GM12878 (cell line): ENCODE data around the gene PLD4. TPM values are rescaled to one million over a fixed set of nuclear protein-coding genes. Genes with fewer than 3 reads are reported as not detected.
"Not testable (repeated sequence)": the region's sequence is repeated elsewhere in the genome, so short reads cannot be mapped to it uniquely, and the experiment has no call there.

Source experiments
- ATAC-seq: fragments of 200-7000 bp; cut with Tn5 transposase; 3 replicates; pipeline ENCODE4 v1.9.1; 2020; ENCODE audit warnings: mild to moderate bottlenecking, moderate library complexity
- BruUV-seq: library from RNA; stranded (reverse); fragments of 400-500 nt; replicated peaks from 2 replicates; lab custom pipeline; 2021; lab: Mats Ljungman, UMichigan
- CTCF ChIA-PET: fragments of 300-600 bp; sonication (Branson Sonifier 250); formaldehyde crosslinking; extraction: SDS; loops from one replicate; lab custom pipeline; 2021; ENCODE audit warnings: inconsistent platforms; lab: Yijun Ruan, JAX
- POLR2A ChIA-PET: fragments of 350-600 bp; formaldehyde crosslinking; extraction: SDS; loops from one replicate; lab custom pipeline; 2021; ENCODE audit warnings: inconsistent platforms; lab: Charles Lee
- RAD21 ChIA-PET: fragments of 300-600 bp; sonication (Branson Sonifier 250); formaldehyde crosslinking; loops from one replicate; lab custom pipeline; 2023; ENCODE audit warnings: antibody characterized with exemption; ENCODE audit not compliant: unreplicated experiment; lab: Charles Lee
- SMC1A ChIA-PET: fragments of 300-600 bp; sonication (Branson Sonifier 250); formaldehyde crosslinking; loops from one replicate; lab custom pipeline; 2023; ENCODE audit not compliant: unreplicated experiment, uncharacterized antibody; lab: Charles Lee
- DNase-seq: peaks from one replicate; pipeline ENCODE4 v3.0.0-alpha.2; 2011; ENCODE audit warnings: low read depth, low spot score
- FAIRE-seq: peaks from 3 replicates; lab custom pipeline; 2011; peaks lifted over from hg19 to GRCh38; lab: Jason Lieb, UNC
- H2AFZ ChIP-seq: 2 replicates; pipeline ENCODE4 v1.6.0; 2011; ENCODE audit warnings: low read depth, low read length, control low read depth; ENCODE audit not compliant: control insufficient read depth
- H3K27ac ChIP-seq: 2 replicates; pipeline ENCODE4 v1.5.1; 2011; ENCODE audit warnings: control low read depth; ENCODE audit not compliant: control insufficient read depth, insufficient read depth
- H3K27me3 ChIP-seq, 2 experiments: replicated peaks in 1 of 2; 2 replicates each; pipeline versions ENCODE4 v1.6.0 to v1.6.1; 2011; ENCODE audit warnings: low read length in 1 of 2; ENCODE audit not compliant: control insufficient read depth in 2 of 2, insufficient read depth in 2 of 2
- H3K36me3 ChIP-seq, 2 experiments: 2 replicates each; pipeline ENCODE4 v1.5.1; 2011; ENCODE audit warnings: low read length in 1 of 2; ENCODE audit not compliant: control insufficient read depth in 2 of 2, insufficient read depth in 2 of 2
- H3K4me1 ChIP-seq: 2 replicates; pipeline ENCODE4 v1.6.1; 2011; ENCODE audit warnings: mild to moderate bottlenecking, low read length, moderate library complexity, mixed read lengths; ENCODE audit not compliant: control insufficient read depth, insufficient read depth
- H3K4me2 ChIP-seq: 2 replicates; pipeline ENCODE4 v1.6.0; 2011; ENCODE audit warnings: control low read depth; ENCODE audit not compliant: control insufficient read depth, insufficient read depth
- H3K4me3 ChIP-seq: fragments of 200-600 bp; sonication (generic); 2 replicates; pipeline ENCODE4 v1.5.1; 2016
- H3K79me2 ChIP-seq: 2 replicates; pipeline ENCODE4 v1.6.0; 2011; ENCODE audit warnings: low read length; ENCODE audit not compliant: control insufficient read depth, insufficient read depth
- H3K9ac ChIP-seq: 2 replicates; pipeline ENCODE4 v1.8.0; 2011; ENCODE audit warnings: low read length, control low read depth, mixed read lengths; ENCODE audit not compliant: control insufficient read depth, insufficient read depth
- H3K9me3 ChIP-seq: replicated peaks from 3 replicates; pipeline ENCODE4 v1.5.1; 2011; ENCODE audit warnings: mild to moderate bottlenecking, low read length; ENCODE audit not compliant: control insufficient read depth, insufficient read depth
- H4K20me1 ChIP-seq: 2 replicates; pipeline ENCODE4 v1.6.0; 2011; ENCODE audit not compliant: control insufficient read depth, insufficient read depth
- WGBS: methylation state at CpG from one replicate; pipeline ENCODE4 v1.1.6; 2016; ENCODE audit warnings: low lambda C conversion rate; ENCODE audit not compliant: insufficient replicate concordance, insufficient coverage; ENCODE audit errors: missing lambda C conversion rate; 5-methylcytosine and 5-hydroxymethylcytosine counted together
- in situ Hi-C: fragments of 300-500 bp; cut with MboI; formaldehyde crosslinking; loops from 9 replicates; pipeline ENCODE4 v1.14.3; 2018; ENCODE audit warnings: mixed read lengths
- intact Hi-C: fragments of 100-400 bp; cut with micrococcal nuclease; formaldehyde crosslinking; loops from one replicate; pipeline ENCODE4 v1.14.2; 2022; ENCODE audit not compliant: unreplicated experiment
- polyA plus RNA-seq, 11 experiments: library from polyadenylated mRNA; depleted of rRNA in 4 of 11; unstranded in 6 of 11; stranded (reverse) in 5 of 11; fragments of >200 nt; fragmentation: Nextera tagmentation in 4 of 11; fragmentation: Illumina TruSeq in 1 of 11; extraction: Ambion mirVana in 4 of 11; extraction: Trizol in 1 of 11; gene quantifications; 1 replicate in 1 of 11; 2 replicates in 10 of 11; pipeline versions ENCODE4 v1.2.1 to v1.2.3, GENCODE V29; 2011 to 2016; ENCODE audit warnings: inconsistent platforms in 2 of 11, missing spikeins in 2 of 11, low read depth in 1 of 11
- total RNA-seq, 4 experiments: library from RNA; depleted of rRNA in 3 of 4; stranded (reverse); fragments of >200 nt in 3 of 4; fragmentation: Illumina TruSeq in 1 of 4; extraction: Trizol in 1 of 4; gene quantifications; 2 replicates each; pipeline versions ENCODE4 v1.2.1 to v1.2.3, GENCODE V29; 2013 to 2021

PLD4 gene
- total and polyA plus RNA-seq, 10 of the 15 experiments (the other 5 are each of a cell fraction or from before 2014, with no cell fraction given) = 0.20 to 57.7 (median 9.9) TPM

GRCh38 chr14:104943216-104944015 is 18.7 kb downstream of the PLD4 start:
- H3K9me3 ChIP-seq, RAD21 ChIA-PET, H3K4me1 ChIP-seq, intact Hi-C loops, CTCF ChIA-PET, SMC1A ChIA-PET, H3K4me2 ChIP-seq, FAIRE-seq, BruUV-seq, H2AFZ ChIP-seq, DNase-seq, H4K20me1 ChIP-seq, ATAC-seq, H3K27me3 ChIP-seq, POLR2A ChIA-PET, H3K27ac ChIP-seq, H3K36me3 ChIP-seq, H3K9ac ChIP-seq, H3K4me3 ChIP-seq, H3K79me2 ChIP-seq, in situ Hi-C loops: not testable (repeated sequence)
- 62% methylated on average over 27 of the region's 29 CpGs for WGBS

- RAD21 ChIA-PET, H3K27ac ChIP-seq, H3K79me2 ChIP-seq, H3K27me3 ChIP-seq, BruUV-seq, H3K36me3 ChIP-seq, DNase-seq, in situ Hi-C loops, ATAC-seq, H4K20me1 ChIP-seq, CTCF ChIA-PET, H3K4me1 ChIP-seq, SMC1A ChIA-PET, H3K4me2 ChIP-seq, H2AFZ ChIP-seq, FAIRE-seq, POLR2A ChIA-PET, H3K9ac ChIP-seq, H3K9me3 ChIP-seq, intact Hi-C loops, H3K4me3 ChIP-seq: not testable (repeated sequence)
- WGBS = 21% methylated on average over 6 of the region's 6 CpGs
Measured at GRCh38 chr14:104944016-104944308, 19.3 kb downstream of the PLD4 start.

DNA sequence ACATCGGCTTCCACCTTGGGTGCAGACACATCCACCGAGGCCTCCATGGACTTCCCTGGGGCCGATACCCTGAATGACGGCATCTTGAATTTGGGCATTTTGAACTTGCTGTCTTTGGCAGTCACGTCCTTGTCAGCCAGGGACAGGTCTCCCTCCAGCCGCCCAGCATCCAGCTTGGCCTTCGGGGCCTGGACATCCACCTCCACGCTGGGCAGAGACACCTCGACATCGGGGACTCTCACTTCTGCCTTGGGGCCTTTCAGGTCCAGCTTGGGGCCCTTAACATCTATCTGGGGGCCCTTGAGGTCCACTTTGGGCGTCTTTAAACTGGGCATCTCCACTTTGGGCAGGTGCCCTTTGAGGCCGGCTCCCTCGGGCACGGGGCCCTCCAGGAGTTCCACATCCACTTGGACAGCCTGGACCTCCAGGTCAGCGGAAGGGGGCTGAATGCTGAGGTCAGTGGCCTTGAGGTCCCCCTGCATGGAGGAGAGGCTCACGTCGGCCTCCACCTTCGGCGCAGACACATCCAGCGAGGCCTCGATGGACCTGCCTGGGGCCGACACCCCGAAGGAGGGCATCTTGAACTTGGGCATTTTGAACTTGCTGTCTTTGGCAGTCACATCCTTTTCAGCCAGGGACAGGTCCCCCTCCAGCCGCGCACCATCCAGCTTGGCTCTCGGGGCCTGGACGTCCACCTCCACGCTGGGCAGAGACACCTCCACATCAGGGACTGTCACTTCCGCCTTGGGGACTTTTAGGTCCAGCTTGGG is 19.9 kb downstream of the PLD4 start:
- intact Hi-C loops, H3K9me3 ChIP-seq, BruUV-seq, in situ Hi-C loops, ATAC-seq, H2AFZ ChIP-seq, POLR2A ChIA-PET, H4K20me1 ChIP-seq, RAD21 ChIA-PET, H3K4me3 ChIP-seq, H3K79me2 ChIP-seq, H3K27me3 ChIP-seq, CTCF ChIA-PET, H3K9ac ChIP-seq, H3K27ac ChIP-seq, H3K4me2 ChIP-seq, H3K4me1 ChIP-seq, FAIRE-seq, H3K36me3 ChIP-seq, SMC1A ChIA-PET, DNase-seq: not testable (repeated sequence)
- 63% methylated on average over 28 of the region's 29 CpGs for WGBS

DNA sequence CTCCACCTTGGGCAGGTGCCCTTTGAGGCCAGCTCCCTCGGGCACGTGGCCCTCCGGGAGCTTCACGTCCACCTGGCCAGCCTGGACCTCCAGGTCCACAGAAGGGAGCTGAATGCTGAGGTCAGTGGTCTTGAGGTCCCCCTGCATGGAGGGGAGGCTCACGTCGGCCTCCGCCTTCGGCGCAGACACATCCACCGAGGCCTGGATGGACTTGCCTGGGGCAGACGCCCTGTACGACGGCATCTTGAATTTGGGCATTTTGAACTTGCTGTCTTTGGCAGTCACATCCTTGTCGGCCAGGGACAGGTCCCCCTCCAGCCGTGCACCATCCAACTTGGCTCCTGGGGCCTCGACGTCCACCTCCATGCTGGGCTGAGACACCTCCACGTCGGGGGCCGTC is 20.6 kb downstream of the PLD4 start:
- H3K4me1 ChIP-seq, H4K20me1 ChIP-seq, H3K27me3 ChIP-seq, H3K27ac ChIP-seq, RAD21 ChIA-PET, H3K9ac ChIP-seq, H3K9me3 ChIP-seq, in situ Hi-C loops, H3K4me3 ChIP-seq, DNase-seq, FAIRE-seq, CTCF ChIA-PET, ATAC-seq, H3K4me2 ChIP-seq, SMC1A ChIA-PET, BruUV-seq, H2AFZ ChIP-seq, intact Hi-C loops, H3K79me2 ChIP-seq, POLR2A ChIA-PET, H3K36me3 ChIP-seq: not testable (repeated sequence)
- 81% methylated on average over 13 of the region's 20 CpGs for WGBS
